Measurements from ENCODE around the gene FASTK.

Gene FASTK

GRCh38 chr7:151081170-151082101, 827 bp upstream of the FASTK start:
- DNase-seq = no peak

GRCh38 chr7:151080067-151080521, 515 bp downstream of the FASTK start:
- no peak for DNase-seq

DNA sequence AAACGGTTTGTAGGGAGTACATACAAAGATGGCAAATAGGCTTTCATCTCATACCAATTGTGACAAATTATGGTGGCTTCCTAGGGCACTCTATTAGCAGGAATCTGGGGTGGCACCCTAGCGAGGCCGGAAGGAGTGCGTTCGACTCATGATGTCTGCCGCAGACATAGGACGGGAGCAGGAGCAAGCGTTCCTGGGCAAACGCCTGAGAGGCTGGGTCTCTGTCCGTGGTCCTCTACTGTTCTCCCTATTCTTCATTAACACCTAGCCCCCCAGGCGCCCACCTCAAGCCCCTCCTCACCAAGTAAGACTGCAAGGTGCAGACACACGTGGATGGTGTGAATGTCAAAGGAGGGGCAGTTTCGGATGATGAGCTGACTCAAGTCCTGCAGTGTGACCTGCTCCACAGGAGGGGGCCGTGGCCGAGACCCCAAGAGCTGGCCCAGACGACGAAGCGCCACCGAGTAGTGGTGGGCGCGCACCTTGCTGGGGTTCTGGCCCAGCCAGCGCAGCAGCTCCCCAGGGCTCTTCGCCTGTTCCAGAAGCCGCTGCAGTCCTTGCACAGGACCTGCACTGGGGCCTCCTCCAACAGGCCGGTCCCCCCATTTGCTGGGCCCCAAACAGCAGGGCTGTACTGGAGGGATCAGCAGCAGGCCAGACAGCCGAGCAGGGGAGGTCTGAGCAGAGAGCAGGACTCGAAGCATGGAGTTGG, 1.3 kb downstream of the FASTK start:
- no peak for DNase-seq

GRCh38 chr7:151078233-151079040, 2.2 kb downstream of the FASTK start:
- DNase-seq = no peak

- DNase-seq = no peak
Measured at GRCh38 chr7:151077705-151078232, 2.8 kb downstream of the FASTK start.

- no peak for DNase-seq
Measured at GRCh38 chr7:151076863-151077704, 3.5 kb downstream of the FASTK start.

- DNase-seq = no peak
Measured at GRCh38 chr7:151075978-151076426, 4.6 kb downstream of the FASTK start.

DNA sequence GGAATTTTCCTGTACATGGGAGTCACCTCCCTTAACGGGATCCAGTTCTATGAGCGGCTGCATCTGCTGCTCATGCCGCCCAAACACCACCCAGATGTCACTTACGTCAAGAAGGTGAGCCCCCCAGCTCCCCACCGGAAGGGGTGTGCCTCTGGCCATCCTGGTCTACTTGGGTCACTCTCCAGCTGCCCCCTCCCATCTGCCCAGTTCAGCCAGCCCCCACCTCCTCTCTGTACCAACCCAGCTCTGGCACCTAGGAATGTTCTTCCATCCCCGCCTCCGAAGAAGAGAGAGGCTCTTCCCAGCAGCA, 5.0 kb downstream of the FASTK start:
- no peak for DNase-seq

DNA sequence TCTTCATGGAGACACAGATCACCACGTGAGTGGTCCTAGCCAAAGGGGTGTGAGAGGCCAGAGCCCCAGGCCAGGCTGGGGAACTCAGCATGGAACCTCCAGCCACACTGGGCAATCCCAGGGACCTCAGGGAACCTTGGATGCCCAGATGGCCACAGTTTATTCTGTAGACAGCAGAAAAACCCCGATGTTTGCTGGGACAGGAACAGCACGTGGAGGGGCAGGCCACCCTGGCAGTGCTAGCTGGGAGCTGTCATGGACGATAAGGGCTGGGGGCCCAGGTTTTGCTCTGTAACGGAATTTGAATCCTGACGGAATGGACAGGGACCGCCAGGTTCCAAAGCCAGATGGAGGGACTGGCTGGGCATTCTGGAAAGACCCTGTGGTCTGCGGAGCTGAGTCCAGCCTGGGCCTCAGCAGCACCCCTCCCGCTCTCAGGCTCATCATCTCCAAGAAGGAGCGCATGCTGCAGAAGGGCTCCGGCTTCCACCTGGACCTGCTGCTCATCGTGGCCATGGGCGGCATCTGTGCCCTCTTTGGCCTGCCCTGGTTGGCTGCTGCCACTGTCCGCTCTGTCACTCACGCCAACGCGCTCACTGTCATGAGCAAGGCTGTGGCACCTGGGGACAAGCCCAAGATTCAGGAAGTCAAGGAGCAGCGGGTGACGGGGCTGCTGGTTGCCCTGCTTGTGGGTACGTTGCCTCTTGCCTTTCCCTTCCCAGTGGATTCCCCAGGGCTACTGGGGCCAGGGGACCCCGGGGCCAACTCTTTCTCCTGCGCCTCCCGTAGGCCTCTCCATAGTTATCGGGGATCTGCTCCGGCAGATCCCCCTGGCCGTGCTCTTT, 5.6 kb downstream of the FASTK start:
- DNase-seq = no peak

GRCh38 chr7:151073990-151074389, 6.6 kb downstream of the FASTK start:
- no peak for DNase-seq

GRCh38 chr7:151071032-151071866, 9.4 kb downstream of the FASTK start:
- DNase-seq = no peak

DNA sequence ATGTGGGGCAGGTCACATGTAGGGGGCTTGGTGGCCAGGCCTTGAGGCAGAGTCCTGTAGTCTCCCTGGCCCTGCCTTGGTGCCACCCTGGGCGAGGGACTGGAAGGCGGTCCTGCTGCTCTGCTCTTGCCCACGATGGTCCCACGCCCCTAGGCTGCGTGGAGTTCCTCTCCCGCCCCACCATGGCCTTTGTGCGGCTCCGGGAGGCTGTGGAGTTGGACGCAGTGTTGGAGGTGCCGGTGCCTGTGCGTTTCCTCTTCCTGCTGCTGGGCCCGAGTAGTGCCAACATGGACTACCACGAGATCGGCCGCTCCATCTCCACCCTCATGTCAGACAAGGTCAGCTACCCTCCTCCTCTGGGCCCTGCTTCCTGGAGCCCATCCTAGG, 10.0 kb downstream of the FASTK start:
- DNase-seq = no peak

DNA sequence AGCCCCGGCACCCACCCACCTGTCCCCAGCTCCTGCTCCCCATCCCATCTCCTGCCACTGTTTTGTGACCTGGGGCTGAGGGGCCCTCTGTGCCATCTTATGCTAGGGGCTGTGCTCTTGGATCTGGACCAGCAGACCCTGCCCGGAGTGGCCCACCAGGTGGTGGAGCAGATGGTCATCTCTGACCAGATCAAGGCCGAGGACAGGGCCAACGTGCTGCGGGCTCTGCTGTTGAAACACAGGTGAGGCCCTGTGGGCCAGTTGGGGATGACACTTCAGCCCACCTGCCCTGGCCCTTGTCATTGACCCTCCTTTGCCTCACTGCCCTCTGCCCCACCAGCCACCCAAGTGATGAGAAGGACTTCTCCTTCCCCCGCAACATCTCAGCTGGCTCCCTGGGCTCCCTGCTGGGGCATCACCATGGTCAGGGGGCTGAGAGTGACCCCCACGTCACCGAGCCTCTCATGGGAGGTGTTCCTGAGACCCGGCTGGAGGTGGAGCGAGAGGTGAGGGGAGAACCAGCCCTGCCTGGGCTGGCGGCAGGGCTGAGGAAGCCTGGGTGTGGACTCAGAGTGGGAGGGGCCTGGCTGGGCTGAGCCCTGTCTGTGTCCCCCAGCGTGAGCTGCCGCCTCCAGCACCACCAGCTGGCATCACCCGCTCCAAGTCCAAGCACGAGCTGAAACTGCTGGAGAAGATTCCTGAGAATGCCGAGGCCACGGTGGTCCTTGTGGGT, 10.6 kb downstream of the FASTK start:
- DNase-seq = no peak

DNA sequence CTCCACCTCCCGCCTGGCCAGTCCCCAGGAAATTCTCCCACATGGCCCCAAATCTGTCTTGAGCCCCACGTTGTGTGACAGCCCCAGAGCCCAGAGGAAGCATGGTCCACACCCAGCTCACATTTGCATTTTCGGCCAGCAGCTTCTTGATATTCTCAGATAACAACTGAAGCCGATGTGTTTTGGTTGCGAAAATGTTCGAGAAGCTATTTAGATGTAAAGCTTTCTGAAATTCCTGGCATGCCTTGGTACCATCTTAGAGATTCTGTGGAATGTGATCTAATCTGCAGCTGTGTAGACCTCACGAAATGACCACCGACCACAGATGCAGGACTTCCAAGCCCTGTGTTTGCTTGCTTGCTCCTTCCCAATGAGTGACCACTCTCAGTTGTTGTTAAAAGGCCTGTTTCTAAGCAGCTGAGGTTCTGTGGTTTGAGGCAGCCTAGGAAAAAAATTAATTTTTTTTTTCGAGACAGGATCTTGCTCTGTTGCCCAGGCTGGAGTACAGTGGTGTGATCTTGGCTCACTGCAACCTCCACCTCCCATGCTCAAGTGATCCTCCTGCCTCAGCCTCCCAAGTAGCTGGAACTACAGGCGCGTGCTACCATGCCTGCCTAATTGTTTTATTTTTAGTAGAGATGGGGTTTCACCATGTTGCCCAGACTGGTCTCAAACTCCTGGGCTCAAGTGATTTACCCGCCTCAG, 12.4 kb downstream of the FASTK start:
- no peak for DNase-seq

DNA sequence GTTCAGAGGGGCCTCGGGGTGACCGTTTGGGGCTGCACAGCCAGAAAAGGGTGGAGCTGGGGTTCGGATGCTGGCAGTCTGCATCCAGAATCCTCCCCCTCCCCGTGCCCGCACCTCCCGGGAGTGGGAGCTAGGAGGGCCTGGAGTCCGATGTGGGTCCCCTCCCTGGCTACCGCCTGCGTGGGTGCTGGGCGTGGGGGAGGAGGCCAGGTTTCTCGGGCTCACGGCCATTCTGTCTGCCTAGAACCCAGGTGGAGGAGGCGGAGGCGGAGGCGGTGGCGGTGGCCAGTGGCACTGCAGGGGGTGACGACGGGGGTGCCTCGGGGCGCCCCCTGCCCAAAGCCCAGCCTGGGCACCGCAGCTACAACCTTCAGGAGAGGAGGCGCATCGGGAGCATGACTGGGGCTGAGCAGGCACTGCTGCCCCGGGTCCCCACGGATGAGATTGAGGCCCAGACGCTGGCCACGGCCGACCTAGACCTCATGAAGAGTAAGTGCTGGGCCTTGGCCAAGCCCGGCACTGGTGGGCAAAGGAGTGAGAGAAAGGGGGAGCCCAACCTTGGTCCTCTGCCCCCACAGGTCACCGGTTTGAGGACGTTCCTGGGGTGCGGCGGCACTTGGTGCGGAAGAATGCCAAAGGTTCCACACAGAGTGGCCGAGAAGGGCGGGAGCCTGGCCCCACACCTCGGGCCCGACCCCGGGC, 14.2 kb downstream of the FASTK start:
- DNase-seq = no peak

GRCh38 chr7:151065516-151065915, 15.1 kb downstream of the FASTK start:
- DNase-seq = no peak

GRCh38 chr7:151064993-151065392, 15.6 kb downstream of the FASTK start:
- DNase-seq = no peak

- no peak for DNase-seq
Measured at GRCh38 chr7:151064454-151064853, 16.2 kb downstream of the FASTK start.
